Effector memory CD8-positive, alpha-beta T cell (primary cell): Measurements from ENCODE around the gene AP1S1.

Source experiments
- ATAC-seq: fragments of 150-1000 bp; cut with Tn5 transposase; replicated peaks from 2 replicates; pipeline ENCODE4 v1.10.0; 2021; ENCODE audit warnings: mild to moderate bottlenecking, moderate library complexity
- DNase-seq, 3 experiments: peaks; one replicate each; pipeline ENCODE4 v3.0.0; 2021
- H3K27ac Mint-ChIP-seq, 2 donors: one replicate each; pipeline ENCODE4 v1.8.0; 2022; ENCODE audit warnings: mild to moderate bottlenecking in 2 of 2, mixed read lengths in 2 of 2, moderate library complexity in 2 of 2
- H3K27me3 Mint-ChIP-seq, 2 donors: one replicate each; pipeline ENCODE4 v1.8.0; 2022; ENCODE audit warnings: mixed read lengths in 2 of 2
- H3K36me3 Mint-ChIP-seq: one replicate; pipeline ENCODE4 v1.8.0; 2022; ENCODE audit warnings: mild to moderate bottlenecking, moderate library complexity, mixed read lengths; ENCODE audit not compliant: insufficient read depth
- H3K4me1 Mint-ChIP-seq, 2 donors: one replicate each; pipeline ENCODE4 v1.8.0; 2022; ENCODE audit warnings: low read depth in 2 of 2, mixed read lengths in 2 of 2
- H3K4me3 Mint-ChIP-seq, 2 donors: one replicate each; pipeline ENCODE4 v1.8.0; 2022; ENCODE audit warnings: mild to moderate bottlenecking in 2 of 2, mixed read lengths in 2 of 2, moderate library complexity in 2 of 2
- H3K9me3 Mint-ChIP-seq, 2 donors: one replicate each; pipeline ENCODE4 v1.8.0; 2022; ENCODE audit warnings: mixed read lengths in 2 of 2

AP1S1 gene

GRCh38 chr7:101172854-101173751 is 18.8 kb downstream of the AP1S1 start:
- Mint-ChIP-seq H3K4me1 (peaks cover 44 to 48% of the 10 kb centered on the region in 2 donors), H3K27ac (no peak overlapping the region), H3K27me3 (peaks cover 91 to 100% of the 10 kb centered on the region in 2 donors), H3K4me3 (peak overlapping the region; percentile 69), H3K36me3 (peaks cover 14% of the 10 kb centered on the region), H3K9me3 (no peaks in the 10 kb centered on the region)
- ATAC-seq (peak; percentile 15), DNase-seq (no peak)

GRCh38 chr7:101173752-101174244 is 19.5 kb downstream of the AP1S1 start:
- ATAC-seq (peak; percentile 58), DNase-seq (peak; percentile 54 to 69 (median 59))
- Mint-ChIP-seq H3K9me3 (no peaks in the 10 kb centered on the region), H3K27me3 (peaks cover 88 to 100% of the 10 kb centered on the region in 2 donors), H3K27ac (no peak overlapping the region), H3K36me3 (peaks cover 14% of the 10 kb centered on the region), H3K4me1 (peaks cover 39 to 44% of the 10 kb centered on the region in 2 donors), H3K4me3 (peak overlapping the region; percentile 69)

- peaks cover 88 to 100% of the 10 kb centered on the region in 2 donors for H3K27me3 Mint-ChIP-seq
- peak overlapping the region; percentile 69 for H3K4me3 Mint-ChIP-seq
- DNase-seq = no peak
- H3K27ac Mint-ChIP-seq = no peak overlapping the region
- H3K4me1 Mint-ChIP-seq = peaks cover 38 to 41% of the 10 kb centered on the region in 2 donors
- ATAC-seq = no peak
- no peaks in the 10 kb centered on the region for H3K9me3 Mint-ChIP-seq
- H3K36me3 Mint-ChIP-seq = peaks cover 14% of the 10 kb centered on the region
Observed at GRCh38 chr7:101174322-101174854, 20.1 kb downstream of the AP1S1 start.

GRCh38 chr7:101175664-101176063 is 21.4 kb downstream of the AP1S1 start:
- H3K4me3 Mint-ChIP-seq = no peak overlapping the region

GRCh38 chr7:101177644-101178043 is 23.4 kb downstream of the AP1S1 start:
- Mint-ChIP-seq H3K4me3 (no peak overlapping the region), H3K27ac (no peak overlapping the region), H3K27me3 (peaks cover 82 to 97% of the 10 kb centered on the region in 2 donors), H3K4me1 (peaks cover 16 to 19% of the 10 kb centered on the region in 2 donors), H3K36me3 (peaks cover 8% of the 10 kb centered on the region), H3K9me3 (no peaks in the 10 kb centered on the region)
- DNase-seq (no peak), ATAC-seq (no peak)

More at GRCh38 chr7:101175664-101176063, 21.4 kb downstream of the AP1S1 start:
- Mint-ChIP-seq H3K36me3 (peaks cover 14% of the 10 kb centered on the region), H3K9me3 (no peaks in the 10 kb centered on the region), H3K4me1 (peaks cover 29 to 32% of the 10 kb centered on the region in 2 donors), H3K27me3 (peaks cover 84 to 100% of the 10 kb centered on the region in 2 donors), H3K27ac (no peak overlapping the region)
- ATAC-seq (no peak), DNase-seq (no peak)

GRCh38 chr7:101179117-101179516 is 24.8 kb downstream of the AP1S1 start:
- no peak for ATAC-seq

GRCh38 chr7:101179713-101180112 is 25.4 kb downstream of the AP1S1 start:
- Mint-ChIP-seq H3K4me3 (peak overlapping the region in 1 of 2 donors; percentile 53), H3K36me3 (peaks cover 3% of the 10 kb centered on the region), H3K27ac (no peak overlapping the region), H3K9me3 (no peaks in the 10 kb centered on the region), H3K27me3 (peaks cover 72 to 86% of the 10 kb centered on the region in 2 donors), H3K4me1 (peaks cover 5 to 8% of the 10 kb centered on the region in 2 donors)
- no peak for ATAC-seq
- DNase-seq = no peak

More at GRCh38 chr7:101179117-101179516, 24.8 kb downstream of the AP1S1 start:
- Mint-ChIP-seq H3K4me3 (peak overlapping the region; percentile 44 to 53), H3K4me1 (peaks cover 9 to 11% of the 10 kb centered on the region in 2 donors), H3K36me3 (peaks cover 5% of the 10 kb centered on the region), H3K9me3 (no peaks in the 10 kb centered on the region), H3K27me3 (peaks cover 74 to 87% of the 10 kb centered on the region in 2 donors), H3K27ac (no peak overlapping the region)
- no peak for DNase-seq

GRCh38 chr7:101180130-101180755 is 26.0 kb downstream of the AP1S1 start, which contains the start of gene NAT16:
TSS of gene NAT16 (minus strand) at chr7:101180293. CDS start at chr7:101174807, 5,486 bp downstream.
- Mint-ChIP-seq H3K9me3 (no peaks in the 10 kb centered on the region), H3K27me3 (peaks cover 69 to 86% of the 10 kb centered on the region in 2 donors), H3K27ac (no peak within 1 kb of the TSS), H3K36me3 (peaks cover 3% of the 10 kb centered on the region), H3K4me1 (peaks cover 5 to 8% of the 10 kb centered on the region in 2 donors), H3K4me3 (peak within 1 kb of the TSS; percentile 44 to 53)
- no peak for ATAC-seq
- no peak for DNase-seq

- no peaks in the 10 kb centered on the region for H3K9me3 Mint-ChIP-seq
- H3K4me1 Mint-ChIP-seq = peaks cover 0 to 6% of the 10 kb centered on the region in 2 donors
- H3K4me3 Mint-ChIP-seq = no peak overlapping the region
- DNase-seq (no peak), ATAC-seq (no peak)
- no peak overlapping the region for H3K27ac Mint-ChIP-seq
- peaks cover 31 to 55% of the 10 kb centered on the region in 2 donors for H3K27me3 Mint-ChIP-seq
- peaks cover 3% of the 10 kb centered on the region for H3K36me3 Mint-ChIP-seq
Observed at GRCh38 chr7:101185258-101185839, 31.1 kb downstream of the AP1S1 start.

- H3K27ac Mint-ChIP-seq = no peak overlapping the region
- no peaks in the 10 kb centered on the region for H3K9me3 Mint-ChIP-seq
- peaks cover 0 to 2% of the 10 kb centered on the region in 2 donors for H3K4me1 Mint-ChIP-seq
- no peak overlapping the region for H3K4me3 Mint-ChIP-seq
- H3K36me3 Mint-ChIP-seq = peaks cover 3% of the 10 kb centered on the region
- DNase-seq = no peak
- no peak for ATAC-seq
- peaks cover 25 to 46% of the 10 kb centered on the region in 2 donors for H3K27me3 Mint-ChIP-seq
Observed at GRCh38 chr7:101186194-101186593, 31.9 kb downstream of the AP1S1 start.

- H3K4me3 Mint-ChIP-seq = no peak overlapping the region
- peaks cover 3% of the 10 kb centered on the region for H3K36me3 Mint-ChIP-seq
- ATAC-seq (no peak), DNase-seq (no peak)
- H3K27me3 Mint-ChIP-seq = peaks cover 22 to 42% of the 10 kb centered on the region in 2 donors
- peaks cover 0 to 2% of the 10 kb centered on the region in 2 donors for H3K4me1 Mint-ChIP-seq
- H3K27ac Mint-ChIP-seq = no peak overlapping the region
- H3K9me3 Mint-ChIP-seq = no peaks in the 10 kb centered on the region
Observed at GRCh38 chr7:101186844-101187428, 32.7 kb downstream of the AP1S1 start.

- Mint-ChIP-seq H3K27me3 (peaks cover 12 to 30% of the 10 kb centered on the region in 2 donors), H3K36me3 (no peaks in the 10 kb centered on the region), H3K4me3 (no peak overlapping the region), H3K27ac (no peak overlapping the region), H3K9me3 (no peaks in the 10 kb centered on the region), H3K4me1 (peaks cover 4 to 5% of the 10 kb centered on the region in 2 donors)
- no peak for DNase-seq
- ATAC-seq = no peak
Observed at GRCh38 chr7:101189109-101189508, 34.8 kb downstream of the AP1S1 start.
